Activated CD8-positive, alpha-beta T cell treated with anti-CD3 and anti-CD28 coated beads for 36 hours (primary cell): ENCODE measurements around the gene IFNLR1. TPM values are rescaled to one million over a fixed set of nuclear protein-coding genes. Genes with fewer than 3 reads are reported as not detected.

Experiments
- ATAC-seq: fragments of 200-7000 bp; cut with Tn5 transposase; one replicate; pipeline ENCODE4 v1.10.0; 2021; ENCODE audit warnings: mild to moderate bottlenecking, moderate library complexity
- CTCF ChIA-PET: fragments of 350-600 bp; sonication (Branson Sonifier 250); formaldehyde crosslinking; loops from one replicate; lab custom pipeline; 2021; ENCODE audit warnings: antibody characterized with exemption; lab: Charles Lee
- POLR2A ChIA-PET: fragments of 350-600 bp; sonication (Branson Sonifier 250); formaldehyde crosslinking; loops from one replicate; lab custom pipeline; 2021; ENCODE audit warnings: antibody characterized with exemption; lab: Charles Lee
- DNase-seq: peaks from one replicate; pipeline ENCODE4 v3.0.0-alpha.2; 2020
- H3K27ac Mint-ChIP-seq: one replicate; pipeline ENCODE4 v1.8.0; 2021; ENCODE audit warnings: mild to moderate bottlenecking, mixed read lengths
- H3K27me3 Mint-ChIP-seq: one replicate; pipeline ENCODE4 v1.8.0; 2021; ENCODE audit warnings: mixed read lengths
- H3K36me3 Mint-ChIP-seq: one replicate; pipeline ENCODE4 v1.8.0; 2021; ENCODE audit warnings: low read depth, mixed read lengths
- H3K4me1 Mint-ChIP-seq: one replicate; pipeline ENCODE4 v1.8.0; 2021; ENCODE audit warnings: low read depth, mixed read lengths
- H3K4me3 Mint-ChIP-seq: one replicate; pipeline ENCODE4 v1.8.0; 2021; ENCODE audit warnings: mild to moderate bottlenecking, moderate library complexity, mixed read lengths
- H3K9me3 Mint-ChIP-seq: one replicate; pipeline ENCODE4 v1.8.0; 2021; ENCODE audit warnings: mixed read lengths
- intact Hi-C: fragments of 100-400 bp; cut with micrococcal nuclease; formaldehyde crosslinking; loops from one replicate; pipeline ENCODE4 v1.10.0; 2022
- total RNA-seq, 2 experiments: library from RNA; stranded (reverse); gene quantifications; one replicate each; pipeline ENCODE4 v1.2.3, GENCODE V29; 2021
- TF ChIP-seq, protein P1 (sequence below): fragments of 200-600 bp; IDR thresholded peaks from one replicate; pipeline ENCODE4 v1.8.0; 2022; ENCODE audit warnings: antibody characterized with exemption, mild to moderate bottlenecking

IFNLR1 gene
- total RNA-seq, 2 experiments from 2014 or later, result 4.8 to 6.4 TPM

DNA sequence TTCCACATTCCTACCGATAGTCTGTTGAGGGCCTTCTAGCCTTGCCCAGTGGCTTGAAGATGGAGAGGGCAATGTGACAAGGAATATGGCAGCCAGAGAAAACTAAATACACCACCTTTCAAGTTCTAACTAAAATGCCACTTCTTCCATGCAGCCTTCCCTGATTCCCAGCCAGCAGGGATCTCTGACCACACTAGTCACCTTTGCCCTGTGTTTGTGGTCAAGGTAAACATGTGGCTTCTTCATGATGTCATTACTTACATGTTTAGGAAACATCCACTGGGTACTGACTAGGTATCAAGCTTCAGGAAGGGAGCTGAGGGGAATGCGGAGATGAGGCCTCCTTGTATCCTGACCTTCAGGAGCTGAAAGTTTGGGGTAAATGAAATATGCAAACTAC is 21.6 kb downstream of the IFNLR1 start:
- no peak for ATAC-seq

DNA sequence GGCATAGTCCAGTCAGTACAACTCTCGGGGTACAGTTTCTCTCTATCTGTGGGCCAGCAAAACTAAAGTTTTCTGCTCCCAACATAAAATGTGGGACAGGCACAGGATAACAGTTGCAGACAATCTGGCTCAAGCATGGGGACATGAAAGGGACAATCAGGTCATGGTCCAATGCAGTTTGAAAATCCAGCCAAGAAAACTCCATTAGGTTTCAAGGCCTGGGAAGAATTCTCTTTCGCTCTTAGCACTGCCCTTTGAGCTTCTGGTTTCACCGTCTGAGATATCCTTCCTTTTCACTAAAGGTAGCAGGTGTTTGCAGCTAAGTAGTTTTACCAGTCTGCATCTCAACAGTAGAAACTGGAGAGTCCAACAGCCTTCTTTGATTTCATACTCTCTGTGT is 23.1 kb downstream of the IFNLR1 start:
- H3K4me1 Mint-ChIP-seq, result no peaks in the 10 kb centered on the region
- H3K36me3 Mint-ChIP-seq, result peaks cover 14% of the 10 kb centered on the region
- ChIA-PET CTCF (interaction anchor here (0.6 to 3.7 kb wide), 3 partner anchors 9 to 98 kb away, joined by 3 to 22 read pairs (median 3); no protein-coding TSS in a partner anchor), POLR2A (interaction anchor here (0.6 kb wide), 1 partner anchor 21 kb away, joined by 3 read pairs; no protein-coding TSS in a partner anchor)
- no peaks in the 10 kb centered on the region for H3K27me3 Mint-ChIP-seq
- TF ChIP-seq, protein P1, sequence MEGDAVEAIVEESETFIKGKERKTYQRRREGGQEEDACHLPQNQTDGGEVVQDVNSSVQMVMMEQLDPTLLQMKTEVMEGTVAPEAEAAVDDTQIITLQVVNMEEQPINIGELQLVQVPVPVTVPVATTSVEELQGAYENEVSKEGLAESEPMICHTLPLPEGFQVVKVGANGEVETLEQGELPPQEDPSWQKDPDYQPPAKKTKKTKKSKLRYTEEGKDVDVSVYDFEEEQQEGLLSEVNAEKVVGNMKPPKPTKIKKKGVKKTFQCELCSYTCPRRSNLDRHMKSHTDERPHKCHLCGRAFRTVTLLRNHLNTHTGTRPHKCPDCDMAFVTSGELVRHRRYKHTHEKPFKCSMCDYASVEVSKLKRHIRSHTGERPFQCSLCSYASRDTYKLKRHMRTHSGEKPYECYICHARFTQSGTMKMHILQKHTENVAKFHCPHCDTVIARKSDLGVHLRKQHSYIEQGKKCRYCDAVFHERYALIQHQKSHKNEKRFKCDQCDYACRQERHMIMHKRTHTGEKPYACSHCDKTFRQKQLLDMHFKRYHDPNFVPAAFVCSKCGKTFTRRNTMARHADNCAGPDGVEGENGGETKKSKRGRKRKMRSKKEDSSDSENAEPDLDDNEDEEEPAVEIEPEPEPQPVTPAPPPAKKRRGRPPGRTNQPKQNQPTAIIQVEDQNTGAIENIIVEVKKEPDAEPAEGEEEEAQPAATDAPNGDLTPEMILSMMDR, result no peak
- intact Hi-C loops, result no loop called here
- no peaks in the 10 kb centered on the region for H3K9me3 Mint-ChIP-seq
- DNase-seq (no peak), ATAC-seq (no peak)
- H3K27ac Mint-ChIP-seq, result no peak overlapping the region
- no peak overlapping the region for H3K4me3 Mint-ChIP-seq

More for the DNA sequence above, 21.6 kb downstream of the IFNLR1 start:
- CTCF ChIA-PET, result interaction anchor here (3.7 kb wide), 1 partner anchor 15 kb away, joined by 22 read pairs; no protein-coding TSS in a partner anchor
- Mint-ChIP-seq H3K9me3 (no peaks in the 10 kb centered on the region), H3K4me3 (no peak overlapping the region), H3K36me3 (peaks cover 12% of the 10 kb centered on the region), H3K27me3 (no peaks in the 10 kb centered on the region), H3K27ac (no peak overlapping the region), H3K4me1 (no peaks in the 10 kb centered on the region)
- POLR2A ChIA-PET, result interaction anchor here (0.8 to 1.1 kb wide), 2 partner anchors 10 to 52 kb away, joined by 4 to 5 read pairs; no protein-coding TSS in a partner anchor
- TF ChIP-seq, protein P1, result no peak
- no peak for DNase-seq
- intact Hi-C loops, result no loop called here

DNA sequence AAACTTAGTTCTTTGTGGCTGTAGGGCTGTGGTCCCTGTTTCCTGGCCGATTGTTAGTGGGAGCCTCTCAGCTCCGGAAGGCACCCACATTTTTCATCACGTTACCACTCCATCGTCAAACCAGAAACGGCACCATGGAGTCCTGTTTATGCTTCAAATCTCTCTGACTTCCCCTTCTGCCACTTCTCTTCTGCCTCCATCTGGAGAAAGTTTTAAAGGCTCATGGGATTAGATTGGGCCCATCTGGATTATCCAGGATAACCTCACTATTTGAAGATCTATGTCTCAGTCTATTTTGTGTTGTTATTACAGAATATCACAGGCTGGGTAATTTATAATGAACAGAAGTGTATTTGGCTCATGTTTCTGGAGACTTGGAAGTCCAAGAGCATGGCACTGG is 24.9 kb downstream of the IFNLR1 start:
- Mint-ChIP-seq H3K27me3 (no peaks in the 10 kb centered on the region), H3K9me3 (no peaks in the 10 kb centered on the region), H3K27ac (no peak overlapping the region), H3K4me1 (no peaks in the 10 kb centered on the region), H3K4me3 (no peak overlapping the region), H3K36me3 (peaks cover 13% of the 10 kb centered on the region)
- intact Hi-C loops, result no loop called here
- CTCF ChIA-PET, result interaction anchor here (1.3 to 3.7 kb wide), 2 partner anchors 11 to 12 kb away, joined by 4 to 22 read pairs; no protein-coding TSS in a partner anchor
- TF ChIP-seq, protein P1, result no peak
- POLR2A ChIA-PET, result no interaction called here
- no peak for ATAC-seq
- no peak for DNase-seq

DNA sequence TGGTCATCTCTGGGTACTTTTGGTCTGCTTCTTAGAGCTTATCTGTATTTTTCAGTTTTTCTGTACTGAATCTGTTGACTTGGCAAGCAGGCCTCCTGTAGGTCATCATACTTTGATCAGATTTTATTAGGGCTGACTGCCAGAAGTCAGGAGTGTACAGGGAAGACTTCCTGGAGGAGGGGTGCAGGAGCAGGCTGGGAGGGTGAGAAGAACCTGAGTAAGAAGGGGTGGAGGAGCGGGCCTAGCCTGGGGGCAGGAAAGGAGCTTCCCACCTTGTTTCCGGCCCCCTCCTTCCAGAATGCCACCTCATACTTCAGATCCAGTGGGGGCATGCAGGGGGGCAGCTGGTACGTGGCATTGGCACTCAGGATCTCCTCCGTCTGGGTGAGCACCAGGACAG is 25.8 kb downstream of the IFNLR1 start:
- Mint-ChIP-seq H3K4me1 (no peaks in the 10 kb centered on the region), H3K36me3 (peaks cover 13% of the 10 kb centered on the region), H3K27me3 (no peaks in the 10 kb centered on the region), H3K27ac (no peak overlapping the region), H3K9me3 (no peaks in the 10 kb centered on the region), H3K4me3 (no peak overlapping the region)
- intact Hi-C loops, result no loop called here
- CTCF ChIA-PET, result interaction anchor here (1.3 kb wide), 1 partner anchor 11 kb away, joined by 4 read pairs; no protein-coding TSS in a partner anchor
- POLR2A ChIA-PET, result interaction anchor here (0.6 kb wide), 1 partner anchor 663 kb away, joined by 3 read pairs; no protein-coding TSS in a partner anchor
- no peak for DNase-seq
- TF ChIP-seq, protein P1, result no peak
- no peak for ATAC-seq

DNA sequence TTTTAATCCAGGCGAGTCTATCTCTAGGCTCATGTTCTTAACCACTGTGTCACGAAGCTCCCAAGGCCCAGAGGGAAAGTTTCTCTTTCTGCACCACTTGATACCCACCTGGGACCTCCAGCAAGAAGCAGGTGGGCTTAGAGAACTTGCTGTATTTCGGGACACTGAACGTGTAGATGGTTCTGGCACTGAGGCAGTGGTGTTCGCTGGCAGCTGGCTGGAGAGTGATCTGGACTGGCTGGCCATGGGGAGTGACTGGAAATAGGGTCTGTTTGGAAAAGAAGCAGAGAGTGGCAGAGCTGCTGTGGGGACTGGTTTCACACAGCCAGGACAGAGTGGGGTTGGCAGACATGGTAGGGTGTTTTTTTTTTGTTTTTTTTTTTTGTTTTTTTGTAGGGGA is 27.7 kb downstream of the IFNLR1 start:
- no peaks in the 10 kb centered on the region for H3K9me3 Mint-ChIP-seq
- H3K4me1 Mint-ChIP-seq, result no peaks in the 10 kb centered on the region
- no peaks in the 10 kb centered on the region for H3K27me3 Mint-ChIP-seq
- intact Hi-C loops, result no loop called here
- ATAC-seq, result no peak
- POLR2A ChIA-PET, result no interaction called here
- CTCF ChIA-PET, result interaction anchor here (0.6 to 1.9 kb wide), 3 partner anchors 9 to 232 kb away, joined by 4 to 6 read pairs (median 4); no protein-coding TSS in a partner anchor
- no peak overlapping the region for H3K4me3 Mint-ChIP-seq
- TF ChIP-seq, protein P1, result no peak
- H3K36me3 Mint-ChIP-seq, result peaks cover 6% of the 10 kb centered on the region
- no peak overlapping the region for H3K27ac Mint-ChIP-seq
- no peak for DNase-seq
